Measurements from ENCODE around the gene TOR2A. TPM values are rescaled to one million over a fixed set of nuclear protein-coding genes. Genes with fewer than 3 reads are reported as not detected.
A peak's percentile ranks its signal among the peaks of the same experiment; 100 is the strongest.
"Not testable (repeated sequence)": the region's sequence is repeated elsewhere in the genome, so short reads cannot be mapped to it uniquely, and the experiment has no call there.

The TOR2A gene
- total RNA-seq (11.9 TPM), polyA plus RNA-seq (10 to 100 TPM; 20.1 to 30.2 (median 24.8) TPM)

- ATAC-seq (ENCODE audit: low read depth in 2 of 2) = peak; percentile 91 to 94
- peaks cover 13% of the 10 kb centered on the region for H3K36me3 Mint-ChIP-seq
- peaks cover 15% of the 10 kb centered on the region for H3K4me1 ChIP-seq (ENCODE audit: control insufficient read depth, insufficient read depth, low read length, poor library complexity, severe bottlenecking)
- H3K4me3 ChIP-seq (ENCODE audit: low read depth, low read length) = peak within 1 kb of the TSS; percentile 51
- peaks cover 21% of the 10 kb centered on the region for H3K36me3 ChIP-seq (ENCODE audit: control insufficient read depth, insufficient read depth, low read length)
- no peaks in the 10 kb centered on the region for H3K27me3 ChIP-seq (ENCODE audit: control insufficient read depth, insufficient read depth, low read length)
- H3K9me3 Mint-ChIP-seq = no peaks in the 10 kb centered on the region
- H3K4me1 Mint-ChIP-seq = peaks cover 3 to 18% (median 11%) of the 10 kb centered on the region in 4 donors
- H3K27ac Mint-ChIP-seq = peak within 1 kb of the TSS; percentile 80 to 98 (median 89)
- DNase-seq = peak; percentile 98 to 99 (median 99)
- H3K9me3 ChIP-seq (ENCODE audit: control insufficient read depth in 2 of 2, low read length in 2 of 2) = no peaks in the 10 kb centered on the region
- peak within 1 kb of the TSS; percentile 94 to 98 (median 96) for H3K4me3 Mint-ChIP-seq
- peak within 1 kb of the TSS; percentile 93 for H3K27ac ChIP-seq (ENCODE audit: insufficient read depth, low read length, poor library complexity, severe bottlenecking)
- H3K27me3 Mint-ChIP-seq = no peaks in the 10 kb centered on the region
Measured at GRCh38 chr9:127734747-127735529, at the start of gene TOR2A. TSS of gene TOR2A (minus strand) at chr9:127735294. CDS start at chr9:127735270, 24 bp downstream.

GRCh38 chr9:127783111-127784008 is 48.3 kb upstream of the TOR2A start:
- peaks cover 15% of the 10 kb centered on the region for H3K36me3 ChIP-seq (ENCODE audit: control insufficient read depth, insufficient read depth, low read length)
- peak overlapping the region; percentile 90 for H3K27ac ChIP-seq (ENCODE audit: insufficient read depth, low read length, poor library complexity, severe bottlenecking)
- H3K36me3 Mint-ChIP-seq = peaks cover 4% of the 10 kb centered on the region
- no peaks in the 10 kb centered on the region for H3K9me3 ChIP-seq (ENCODE audit: control insufficient read depth in 2 of 2, low read length in 2 of 2)
- ATAC-seq (ENCODE audit: low read depth in 2 of 2) (peak; percentile 18 to 26), DNase-seq (peak; percentile 61 to 91 (median 72))
- H3K4me3 ChIP-seq (ENCODE audit: low read depth, low read length) = peak overlapping the region; percentile 50
- peak overlapping the region; percentile 96 to 98 (median 97) for H3K27ac Mint-ChIP-seq
- H3K4me3 Mint-ChIP-seq = peak overlapping the region; percentile 76 to 100 (median 83)
- no peaks in the 10 kb centered on the region for H3K27me3 ChIP-seq (ENCODE audit: control insufficient read depth, insufficient read depth, low read length)
- H3K4me1 Mint-ChIP-seq = peaks cover 8 to 74% (median 53%) of the 10 kb centered on the region in 4 donors
- peaks cover 86% of the 10 kb centered on the region for H3K4me1 ChIP-seq (ENCODE audit: control insufficient read depth, insufficient read depth, low read length, poor library complexity, severe bottlenecking)
- no peaks in the 10 kb centered on the region for H3K27me3 Mint-ChIP-seq
- H3K9me3 Mint-ChIP-seq = no peaks in the 10 kb centered on the region

GRCh38 chr9:127781806-127782205 is 46.7 kb upstream of the TOR2A start:
- Mint-ChIP-seq H3K9me3 (no peaks in the 10 kb centered on the region), H3K36me3 (no peaks in the 10 kb centered on the region), H3K27me3 (no peaks in the 10 kb centered on the region), H3K4me1 (peaks cover 13 to 66% (median 45%) of the 10 kb centered on the region in 4 donors), H3K4me3 (peak overlapping the region; percentile 52 to 100 (median 67)), H3K27ac (peak overlapping the region; percentile 58 to 96 (median 89))
- H3K27me3 ChIP-seq (ENCODE audit: control insufficient read depth, insufficient read depth, low read length) = no peaks in the 10 kb centered on the region
- H3K27ac ChIP-seq (ENCODE audit: insufficient read depth, low read length, poor library complexity, severe bottlenecking) = peak overlapping the region; percentile 90
- no peak for ATAC-seq (ENCODE audit: low read depth in 2 of 2)
- no peak overlapping the region for H3K4me3 ChIP-seq (ENCODE audit: low read depth, low read length)
- no peak for DNase-seq
- H3K36me3 ChIP-seq (ENCODE audit: control insufficient read depth, insufficient read depth, low read length) = no peaks in the 10 kb centered on the region
- H3K4me1 ChIP-seq (ENCODE audit: control insufficient read depth, insufficient read depth, low read length, poor library complexity, severe bottlenecking) = peaks cover 79% of the 10 kb centered on the region
- H3K9me3 ChIP-seq (ENCODE audit: control insufficient read depth in 2 of 2, low read length in 2 of 2) = no peaks in the 10 kb centered on the region

DNA sequence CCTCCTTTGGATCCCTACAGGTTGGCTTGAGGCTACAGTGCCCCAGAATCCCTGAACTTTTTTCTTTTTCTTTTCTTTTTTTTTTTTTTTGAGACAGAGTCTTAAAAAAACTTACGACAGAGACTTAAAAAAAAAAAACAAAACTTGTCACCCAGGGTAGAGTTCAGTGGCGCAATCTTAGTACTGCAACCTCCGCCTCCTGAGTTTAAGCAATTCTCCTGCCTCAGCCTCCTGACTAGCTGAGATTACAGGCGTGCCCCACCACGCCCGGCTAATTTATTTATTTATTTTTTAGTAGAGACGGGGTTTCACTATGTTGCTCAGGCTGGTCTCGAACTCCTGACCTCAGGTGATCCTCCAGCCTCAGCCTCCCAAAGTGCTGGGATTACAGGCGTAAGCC is 45.8 kb upstream of the TOR2A start:
- peak overlapping the region; percentile 78 to 96 (median 80) for H3K27ac Mint-ChIP-seq
- H3K27ac ChIP-seq (ENCODE audit: insufficient read depth, low read length, poor library complexity, severe bottlenecking) = peak overlapping the region; percentile 90
- not testable (repeated sequence) for DNase-seq

GRCh38 chr9:127780126-127780885 is 45.2 kb upstream of the TOR2A start:
- H3K27ac ChIP-seq (ENCODE audit: insufficient read depth, low read length, poor library complexity, severe bottlenecking) = peak overlapping the region; percentile 90
- no peak for ATAC-seq (ENCODE audit: low read depth in 2 of 2)
- H3K9me3 Mint-ChIP-seq = no peaks in the 10 kb centered on the region
- H3K9me3 ChIP-seq (ENCODE audit: control insufficient read depth in 2 of 2, low read length in 2 of 2) = no peaks in the 10 kb centered on the region
- no peaks in the 10 kb centered on the region for H3K36me3 ChIP-seq (ENCODE audit: control insufficient read depth, insufficient read depth, low read length)
- H3K4me3 ChIP-seq (ENCODE audit: low read depth, low read length) = no peak overlapping the region
- no peaks in the 10 kb centered on the region for H3K27me3 Mint-ChIP-seq
- H3K27ac Mint-ChIP-seq = peak overlapping the region; percentile 78 to 93 (median 91)
- H3K4me3 Mint-ChIP-seq = peak overlapping the region; percentile 52 to 100 (median 75)
- H3K27me3 ChIP-seq (ENCODE audit: control insufficient read depth, insufficient read depth, low read length) = no peaks in the 10 kb centered on the region
- peaks cover 86% of the 10 kb centered on the region for H3K4me1 ChIP-seq (ENCODE audit: control insufficient read depth, insufficient read depth, low read length, poor library complexity, severe bottlenecking)
- H3K36me3 Mint-ChIP-seq = no peaks in the 10 kb centered on the region
- no peak for DNase-seq
- H3K4me1 Mint-ChIP-seq = peaks cover 13 to 71% (median 44%) of the 10 kb centered on the region in 4 donors

More for the DNA sequence above, 45.8 kb upstream of the TOR2A start:
- ATAC-seq (ENCODE audit: low read depth in 2 of 2); H3K27me3 ChIP-seq (ENCODE audit: control insufficient read depth, insufficient read depth, low read length); H3K9me3 Mint-ChIP-seq; H3K27me3 Mint-ChIP-seq; H3K36me3 Mint-ChIP-seq; H3K36me3 ChIP-seq (ENCODE audit: control insufficient read depth, insufficient read depth, low read length); H3K9me3 ChIP-seq (ENCODE audit: control insufficient read depth in 2 of 2, low read length in 2 of 2); H3K4me3 ChIP-seq (ENCODE audit: low read depth, low read length): not testable (repeated sequence)
- Mint-ChIP-seq H3K4me3 (peak overlapping the region in 2 of 4 donors; percentile 75 to 100), H3K4me1 (peaks cover 13 to 71% (median 44%) of the 10 kb centered on the region in 4 donors)
- H3K4me1 ChIP-seq (ENCODE audit: control insufficient read depth, insufficient read depth, low read length, poor library complexity, severe bottlenecking) = peaks cover 80% of the 10 kb centered on the region

GRCh38 chr9:127779136-127779981 is 44.3 kb upstream of the TOR2A start:
- Histone ChIP-seq H3K9me3 (ENCODE audit: control insufficient read depth in 2 of 2, low read length in 2 of 2) (no peaks in the 10 kb centered on the region), H3K27ac (ENCODE audit: insufficient read depth, low read length, poor library complexity, severe bottlenecking) (peak overlapping the region; percentile 90), H3K4me1 (ENCODE audit: control insufficient read depth, insufficient read depth, low read length, poor library complexity, severe bottlenecking) (peaks cover 85% of the 10 kb centered on the region), H3K27me3 (ENCODE audit: control insufficient read depth, insufficient read depth, low read length) (no peaks in the 10 kb centered on the region), H3K36me3 (ENCODE audit: control insufficient read depth, insufficient read depth, low read length) (peaks cover 3% of the 10 kb centered on the region), H3K4me3 (ENCODE audit: low read depth, low read length) (peak overlapping the region; percentile 61)
- no peaks in the 10 kb centered on the region for H3K27me3 Mint-ChIP-seq
- H3K27ac Mint-ChIP-seq = peak overlapping the region; percentile 91 to 94 (median 93)
- peak in 2 of 3 donors; percentile 33 to 56 for DNase-seq
- peaks cover 1% of the 10 kb centered on the region for H3K36me3 Mint-ChIP-seq
- no peaks in the 10 kb centered on the region for H3K9me3 Mint-ChIP-seq
- peaks cover 13 to 68% (median 42%) of the 10 kb centered on the region in 4 donors for H3K4me1 Mint-ChIP-seq
- ATAC-seq (ENCODE audit: low read depth in 2 of 2) = peak; percentile 10 to 36
- H3K4me3 Mint-ChIP-seq = peak overlapping the region; percentile 96 to 100 (median 98)

All from CD4-positive, CD25-positive, alpha-beta regulatory T cell (primary cell).